HG02588 (cell line): Measurements from ENCODE around the gene DROSHA.
"Not testable (repeated sequence)": the region's sequence is repeated elsewhere in the genome, so short reads cannot be mapped to it uniquely, and the experiment has no call there.

Experiments used
- ATAC-seq: cut with Tn5 transposase; IDR thresholded peaks from one replicate; pipeline ENCODE4 v1.9.1; 2021; ENCODE audit warnings: mild to moderate bottlenecking, moderate library complexity; ENCODE audit not compliant: unreplicated experiment

DROSHA gene

DNA sequence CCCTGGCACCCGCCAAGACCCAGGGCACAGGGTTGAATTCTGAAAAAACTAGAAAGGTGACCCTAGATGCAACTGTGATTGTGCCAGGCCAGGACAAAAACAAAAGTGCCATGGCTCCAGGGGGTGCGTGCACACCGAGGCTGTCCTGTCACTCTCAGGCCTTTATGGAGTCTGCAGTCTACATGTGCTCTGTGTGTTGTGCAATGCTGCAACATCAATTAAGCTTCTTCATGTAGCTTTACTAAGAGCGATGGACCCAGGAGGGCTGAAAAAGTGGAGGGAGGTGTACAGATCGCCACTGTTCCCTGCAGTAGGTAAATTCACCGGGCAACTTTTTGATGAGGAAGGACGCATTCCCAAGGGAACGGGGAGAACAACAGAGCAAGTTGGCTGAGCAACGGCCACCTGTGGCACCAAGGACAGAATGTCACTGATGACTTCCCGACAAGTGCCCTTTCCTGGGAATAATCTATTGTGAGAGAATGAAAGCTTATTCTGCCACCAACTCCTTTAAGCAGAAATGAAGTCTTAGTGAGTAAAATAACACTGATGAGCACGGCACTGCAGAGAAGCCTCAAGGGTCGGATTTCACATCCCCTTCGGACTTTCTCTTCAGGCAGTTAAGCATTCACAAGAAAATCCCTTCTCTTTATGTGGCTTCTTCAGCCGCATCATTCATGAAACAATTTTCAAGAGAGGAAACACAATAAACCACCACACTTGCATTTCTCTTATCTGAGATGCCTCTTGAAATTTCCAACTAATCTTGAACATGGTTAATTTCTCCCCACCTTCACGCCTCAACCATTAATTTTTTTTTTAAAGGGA, 149.6 kb downstream of the DROSHA start:
- ATAC-seq: peak; percentile 69

DNA sequence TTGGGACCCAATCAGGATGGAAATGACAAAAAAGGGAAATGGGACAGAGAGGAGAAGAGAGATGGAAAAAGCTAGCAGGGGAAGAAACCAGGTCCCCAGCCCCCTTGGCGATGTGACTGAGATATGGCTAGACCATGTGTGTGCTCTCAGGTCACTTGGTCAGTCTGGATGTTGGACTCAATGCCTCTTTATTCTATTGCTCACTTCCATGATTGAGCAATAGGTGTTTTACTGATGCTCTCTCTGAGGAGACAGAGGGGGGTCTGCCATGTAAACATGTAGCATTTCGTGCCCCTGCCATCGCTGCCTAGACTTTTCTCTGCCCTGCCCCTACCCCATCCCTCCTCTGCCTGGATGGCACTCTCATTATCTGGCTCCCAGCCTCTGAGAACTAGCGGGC, 150.6 kb downstream of the DROSHA start:
- ATAC-seq: no peak

DNA sequence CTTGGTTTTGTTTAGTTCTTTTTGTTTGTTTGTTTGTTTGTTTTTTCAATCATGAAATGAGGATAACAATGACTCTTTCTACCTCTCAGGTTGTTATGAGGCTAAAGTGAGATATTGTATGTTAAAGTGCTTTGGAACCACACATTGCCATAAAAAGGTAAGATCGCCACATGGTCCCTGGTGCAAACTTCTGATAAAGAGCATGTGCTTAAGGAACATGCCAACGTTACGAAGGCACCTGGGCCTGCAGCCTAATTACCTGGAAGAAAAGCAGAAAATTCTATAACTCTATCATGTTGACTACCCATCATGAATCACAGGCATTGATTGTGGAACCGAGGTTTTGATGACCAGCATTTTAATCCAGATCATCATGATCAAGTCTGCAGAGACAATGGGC, 151.8 kb downstream of the DROSHA start:
- ATAC-seq: no peak

DNA sequence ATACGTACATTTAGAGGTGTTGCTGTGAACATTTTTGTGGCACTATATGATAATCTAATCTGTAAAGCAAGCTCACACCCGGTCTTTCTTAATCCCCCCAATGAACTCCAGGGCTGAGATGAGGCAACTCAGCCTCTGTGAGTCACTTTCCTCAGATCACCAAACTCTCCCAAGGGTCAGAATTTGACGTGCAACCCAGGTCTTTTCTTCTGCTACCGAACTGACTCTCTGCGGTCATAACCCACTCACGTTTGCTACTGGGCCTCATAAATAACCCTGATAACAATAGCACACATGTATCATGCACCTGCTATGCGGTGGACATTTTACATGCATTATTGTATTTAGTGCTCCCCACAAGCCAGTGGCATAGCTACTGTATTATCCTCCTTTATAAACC, 153.1 kb downstream of the DROSHA start:
- ATAC-seq: no peak

DNA sequence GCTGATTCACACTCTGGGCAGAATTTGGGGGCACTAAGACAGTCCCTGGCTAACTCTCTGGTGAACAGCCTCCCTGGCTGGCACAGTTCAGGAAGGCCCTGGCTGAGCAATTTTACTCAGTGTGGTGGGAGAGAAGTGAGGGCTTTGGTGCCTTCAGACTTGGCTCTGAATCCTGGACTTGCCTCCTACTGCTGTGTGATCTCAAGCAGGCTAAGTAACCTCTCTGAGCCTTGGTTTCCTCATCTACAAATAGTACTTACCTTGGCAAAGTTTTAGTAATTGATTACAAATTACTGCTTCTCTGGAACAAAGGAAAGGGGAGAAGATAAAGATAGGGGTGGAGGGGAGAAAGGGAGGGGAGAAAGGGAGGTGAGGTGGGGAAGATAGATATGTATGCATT, 153.8 kb downstream of the DROSHA start:
- ATAC-seq: no peak

DNA sequence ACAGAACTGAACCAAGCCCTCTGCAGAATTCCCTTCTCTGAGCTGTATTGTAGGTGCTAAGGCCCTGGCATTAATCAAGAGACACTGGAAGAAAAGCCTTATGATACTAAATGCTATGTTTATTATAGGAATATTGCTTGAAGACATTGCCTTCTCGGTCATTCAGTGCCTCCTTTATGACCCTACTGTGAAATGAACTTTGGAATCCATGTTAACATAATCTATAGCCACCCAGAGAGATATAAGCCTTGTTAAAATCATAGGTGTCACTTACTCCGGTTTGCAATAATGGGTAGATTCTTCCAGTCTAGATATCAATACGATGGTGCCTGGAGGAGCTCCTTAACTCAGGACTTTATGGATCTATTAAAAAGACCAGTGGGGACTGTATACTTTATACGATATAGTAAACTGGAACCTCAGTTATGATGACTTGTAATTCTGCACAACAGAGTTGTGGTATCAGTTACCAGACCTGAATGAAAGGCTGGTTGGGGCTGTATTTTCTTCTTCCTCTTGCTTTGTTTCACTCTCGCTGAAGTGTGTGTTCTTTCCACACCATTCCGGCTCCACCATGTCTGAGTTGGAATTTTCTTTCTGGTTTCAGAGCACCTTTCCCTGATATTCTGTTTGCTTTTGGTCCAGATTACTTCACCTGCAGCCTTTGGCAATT, 154.5 kb downstream of the DROSHA start:
- no peak for ATAC-seq

DNA sequence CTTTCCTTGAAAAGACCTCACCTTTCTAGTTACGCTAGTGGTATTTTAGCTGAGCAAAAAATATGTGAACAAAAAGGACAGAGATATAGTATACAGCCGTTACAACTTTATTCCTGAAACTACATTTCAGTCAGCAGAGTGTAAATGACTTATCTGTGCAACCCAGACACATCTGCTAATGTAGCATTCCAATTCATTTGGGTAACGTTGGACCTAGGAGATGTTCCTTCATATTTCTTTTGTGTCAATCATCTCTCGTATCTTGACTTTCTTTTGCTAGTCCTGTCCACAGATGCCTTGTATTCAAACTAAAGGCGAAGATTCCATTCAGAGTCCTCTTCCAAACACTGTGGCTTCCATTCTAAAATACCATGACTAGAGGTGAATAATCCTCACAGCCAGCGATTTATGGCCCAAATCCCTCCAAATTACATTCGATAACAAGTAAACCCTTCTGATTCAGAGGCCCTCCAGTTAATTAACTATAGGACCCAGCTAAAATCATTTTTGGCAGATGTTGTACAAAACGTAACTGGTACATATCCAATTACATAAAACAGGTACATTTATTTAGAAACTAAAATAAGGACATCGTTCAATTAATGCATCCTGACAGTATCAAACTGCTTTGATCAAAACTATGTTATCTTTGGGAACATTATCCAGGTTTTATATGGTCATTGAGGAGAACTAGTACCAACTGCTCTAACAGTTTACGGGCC, 155.7 kb downstream of the DROSHA start:
- ATAC-seq: no peak

DNA sequence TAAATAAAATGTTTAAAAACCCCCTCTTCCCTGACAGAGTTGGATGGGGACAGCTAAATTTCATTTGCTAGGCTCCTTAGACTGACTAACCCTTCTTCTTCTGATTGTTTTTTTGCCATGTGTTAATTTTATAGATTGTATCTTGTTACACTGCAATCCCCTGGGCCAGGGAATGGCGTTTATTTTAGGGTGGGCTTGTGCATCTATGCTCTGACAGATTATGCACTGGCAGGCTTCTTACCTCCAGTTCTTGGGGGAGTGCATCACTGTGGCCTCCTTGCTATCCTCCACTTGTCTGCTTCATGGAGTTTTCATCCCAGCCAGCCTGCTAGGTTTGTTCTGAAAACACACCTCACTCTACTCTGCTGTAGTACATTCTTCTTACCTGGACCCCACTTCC, 159.8 kb downstream of the DROSHA start:
- no peak for ATAC-seq

DNA sequence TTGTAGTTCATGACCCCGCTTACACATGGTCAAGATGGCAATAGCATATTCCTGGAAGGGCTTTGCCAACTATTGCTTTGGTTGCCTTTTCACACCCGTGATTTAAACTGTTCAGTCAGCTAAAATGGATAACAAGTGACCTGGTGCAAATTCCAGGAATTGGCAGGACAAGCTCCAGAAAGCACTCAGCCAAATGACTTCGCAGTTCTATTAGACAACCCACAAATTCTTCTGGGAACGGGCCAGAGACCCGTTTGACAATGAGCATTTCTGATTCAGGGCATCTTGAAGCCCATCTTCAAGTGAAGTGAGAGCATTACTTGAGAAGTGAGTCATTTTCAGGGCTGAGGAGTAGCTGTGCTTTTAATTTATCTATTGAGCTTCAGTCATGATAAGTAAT, 165.0 kb downstream of the DROSHA start:
- no peak for ATAC-seq

DNA sequence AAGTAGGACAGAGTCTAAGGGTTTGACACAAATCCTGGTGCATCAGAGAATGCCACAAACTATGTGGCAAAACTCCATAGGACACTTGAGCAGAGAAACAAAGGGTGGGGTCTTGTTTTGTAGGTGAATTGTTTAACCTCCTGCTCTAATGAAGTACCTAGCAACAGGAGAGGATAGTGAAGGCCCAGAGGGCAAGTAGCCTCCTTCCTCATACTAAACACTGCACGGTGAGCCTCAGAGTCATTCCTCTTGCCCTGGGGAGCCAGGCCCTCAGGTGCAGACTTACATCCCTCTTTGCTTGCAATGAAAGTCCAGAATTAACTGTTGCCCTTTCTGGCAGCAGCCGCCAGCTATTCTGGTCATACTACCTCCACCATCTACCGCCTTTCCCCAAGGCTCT, 166.1 kb downstream of the DROSHA start:
- no peak for ATAC-seq

DNA sequence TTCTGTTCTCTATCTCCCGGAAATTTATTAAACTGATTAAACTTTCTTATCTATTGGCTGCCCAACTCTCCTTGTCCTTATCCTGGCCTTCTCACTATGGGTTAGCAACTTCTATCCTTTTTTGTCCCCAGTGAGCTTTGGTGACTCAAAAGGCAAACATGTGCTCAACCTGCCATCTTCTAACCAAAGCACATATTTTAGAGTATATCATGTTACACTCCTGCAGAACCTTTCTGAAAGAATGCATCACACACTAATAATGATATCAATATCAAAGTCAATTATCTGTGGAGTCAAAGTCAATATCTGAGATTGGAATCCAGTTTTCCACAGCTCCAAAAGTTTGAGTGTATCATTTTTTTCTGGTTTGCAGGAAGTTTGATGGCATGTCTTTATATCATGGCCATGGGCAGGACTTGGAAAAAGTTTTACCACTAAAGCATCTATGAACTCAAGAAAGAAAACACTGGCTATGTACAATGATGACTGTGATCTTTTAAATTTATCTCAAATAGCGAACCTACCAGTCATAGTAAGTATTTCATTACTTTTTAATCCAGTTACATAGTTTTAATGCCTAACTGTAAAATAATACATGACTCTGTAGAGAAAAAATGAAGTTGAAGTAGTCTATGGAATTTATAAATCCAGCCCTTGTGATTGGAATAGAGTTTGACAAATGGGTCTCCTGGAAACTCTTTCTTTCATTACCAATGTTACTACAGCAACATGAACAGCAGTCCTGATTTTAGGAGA, 166.8 kb downstream of the DROSHA start:
- ATAC-seq: no peak

DNA sequence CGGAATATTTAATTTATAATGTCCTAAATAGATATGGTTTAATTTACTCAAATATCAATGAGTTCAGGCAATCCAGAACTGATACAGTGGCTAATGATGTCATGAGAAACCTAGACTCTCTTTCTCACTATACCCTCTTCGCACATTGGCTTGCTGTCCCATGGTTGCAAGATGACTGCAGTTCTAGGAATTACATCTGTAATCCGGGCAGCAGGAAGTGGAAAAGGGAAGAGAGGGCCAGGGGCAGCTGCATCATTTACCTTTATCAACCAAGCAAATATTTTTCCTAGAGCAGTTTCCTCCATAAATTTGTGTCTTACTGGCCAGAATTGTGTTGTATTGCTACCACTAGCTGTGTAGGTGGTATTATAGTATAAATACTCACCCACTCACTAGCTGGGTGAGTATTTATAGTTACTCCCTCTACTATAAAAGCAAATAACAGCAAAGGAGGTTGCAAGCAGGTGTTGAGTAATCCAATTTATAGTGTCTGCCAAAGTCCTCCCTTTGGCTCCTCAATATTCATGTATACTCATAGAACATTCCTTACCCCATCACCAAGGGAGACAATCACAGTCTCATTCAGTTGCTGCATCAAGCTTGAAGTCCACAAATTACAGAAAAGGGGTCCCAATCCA, 168.8 kb downstream of the DROSHA start:
- ATAC-seq: no peak

DNA sequence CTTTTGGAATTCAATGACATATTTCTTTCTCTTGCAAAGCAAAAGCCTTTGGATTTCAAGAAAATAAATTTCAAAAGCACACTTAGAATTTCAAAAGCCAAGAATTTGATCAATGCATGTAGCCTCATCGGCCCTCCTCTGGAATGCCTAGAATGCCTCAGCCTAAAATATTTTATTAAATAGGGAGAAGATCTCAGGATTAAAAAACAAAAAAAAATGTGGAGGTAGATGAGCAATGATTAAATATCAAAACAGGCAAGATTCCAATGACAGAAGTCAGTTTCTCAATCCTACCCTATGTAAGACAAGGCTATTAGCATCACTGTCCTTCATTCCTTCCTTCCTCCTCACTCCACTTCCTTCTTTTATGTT, 169.4 kb downstream of the DROSHA start:
- ATAC-seq: no peak

DNA sequence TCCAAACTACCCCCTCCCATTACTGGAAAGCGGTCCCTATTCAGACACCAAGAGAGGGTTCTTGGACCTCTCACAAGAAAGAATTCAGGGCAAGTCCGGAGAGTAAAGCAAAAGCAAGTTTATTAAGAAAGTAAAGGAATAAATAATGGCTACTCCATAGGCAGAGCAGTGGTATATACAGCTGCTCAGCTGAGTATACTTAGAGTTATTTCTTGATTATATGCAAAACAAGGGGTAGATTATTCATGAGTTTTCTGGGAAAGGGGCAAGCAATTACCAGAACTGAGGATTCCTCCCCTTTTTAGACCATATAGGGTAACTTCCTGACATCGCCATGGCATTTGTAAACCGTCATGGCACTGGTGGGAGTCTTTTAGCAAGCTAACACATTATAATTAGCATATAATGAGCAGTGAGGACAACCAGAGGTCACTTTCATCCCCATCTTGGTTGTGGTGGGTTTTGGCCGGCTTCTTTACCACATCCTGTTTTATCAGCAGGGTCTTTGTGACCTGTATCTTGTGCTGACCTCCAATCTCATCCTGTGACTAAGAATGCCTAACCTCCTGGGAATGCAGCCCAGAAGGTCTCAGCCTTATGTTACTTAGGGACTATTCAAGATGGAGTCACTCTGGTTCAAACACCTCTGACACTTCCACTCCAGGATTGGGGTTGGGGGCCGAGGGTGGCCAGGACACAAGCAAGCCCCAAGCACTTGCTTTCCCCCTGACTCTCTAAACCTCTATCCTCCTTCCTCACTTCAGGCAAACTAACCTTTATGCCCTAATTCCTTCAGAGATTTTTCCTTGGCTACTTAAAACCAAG, 170.0 kb downstream of the DROSHA start:
- ATAC-seq: not testable (repeated sequence)

DNA sequence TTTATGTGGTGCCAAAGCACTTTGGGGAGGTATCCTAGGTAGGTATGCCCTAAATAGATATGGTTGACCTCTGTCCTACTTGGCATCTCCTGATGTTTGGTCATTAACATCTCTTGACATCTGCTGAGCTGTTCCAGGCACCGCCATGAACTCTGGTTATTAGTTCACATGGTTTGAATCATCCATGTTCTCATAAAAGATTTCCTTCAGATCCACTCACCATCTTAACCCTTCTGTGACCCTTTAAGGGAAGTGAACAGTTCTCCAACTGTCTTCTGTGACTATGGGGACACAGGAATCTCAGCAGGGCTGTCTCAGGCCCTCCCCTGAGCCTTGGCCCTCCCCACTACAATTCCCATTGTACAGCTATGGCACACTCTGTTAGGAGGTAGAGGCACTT, 170.7 kb downstream of the DROSHA start:
- no peak for ATAC-seq

DNA sequence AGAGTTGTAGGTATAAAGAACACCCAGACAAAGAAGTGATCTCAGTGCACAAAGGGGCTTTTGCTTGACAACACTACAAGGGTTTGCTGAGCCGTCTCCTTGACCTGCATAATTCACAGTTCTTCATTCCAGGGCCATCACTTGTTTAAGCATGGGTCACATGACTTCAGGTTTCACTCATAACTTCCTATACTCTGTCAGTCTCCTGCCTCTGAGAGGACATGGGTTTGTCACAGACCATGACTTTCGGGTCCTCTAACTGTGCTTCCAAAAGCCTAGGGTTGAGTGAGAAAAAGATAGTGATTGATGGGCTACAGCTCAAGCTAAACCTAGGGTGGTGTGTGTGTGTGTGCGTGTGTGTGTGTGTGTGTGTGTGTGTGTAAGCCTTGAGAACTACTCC, 172.1 kb downstream of the DROSHA start:
- ATAC-seq: no peak

DNA sequence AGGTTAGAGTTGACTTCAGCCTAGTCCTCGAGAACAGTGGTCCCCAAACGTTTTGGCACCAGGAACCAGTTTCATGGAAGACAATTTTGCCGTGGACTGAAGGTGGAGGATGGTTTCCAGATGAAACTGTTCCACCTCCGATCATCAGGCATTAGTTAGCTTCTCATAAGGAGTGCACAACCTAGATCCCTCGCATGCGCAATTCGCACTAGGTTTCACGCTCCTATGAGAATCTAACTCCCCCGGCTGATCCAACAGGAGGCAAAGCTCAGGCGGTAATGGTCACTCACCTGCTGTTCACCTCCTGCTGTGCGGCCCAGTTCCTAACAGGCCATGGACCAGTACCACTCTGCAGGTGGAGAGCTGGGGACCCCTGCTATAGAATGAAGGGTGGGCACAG, 174.9 kb downstream of the DROSHA start:
- no peak for ATAC-seq

DNA sequence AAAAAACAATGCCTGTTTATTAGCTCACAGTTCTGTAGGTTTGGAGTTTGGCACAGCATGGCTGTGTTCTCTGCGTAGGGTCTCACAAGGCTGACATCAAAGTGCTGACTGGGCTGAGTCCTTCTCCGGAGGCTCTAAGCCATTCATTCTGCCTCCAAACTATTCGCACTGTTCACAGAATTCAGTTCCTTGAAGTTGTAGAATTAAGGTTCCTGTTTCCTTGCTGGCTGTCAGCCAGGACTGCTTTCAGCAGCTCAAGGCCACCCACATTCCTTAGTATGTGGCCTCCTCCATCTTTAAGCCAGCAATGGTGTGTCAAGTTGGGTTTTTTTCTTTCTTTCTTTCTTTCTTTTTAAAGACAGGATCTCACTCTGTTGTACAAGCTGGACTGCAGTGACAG, 176.6 kb downstream of the DROSHA start:
- ATAC-seq: no peak
